G401.6 (cell line): ENCODE results near the gene ECEL1.

Source experiments
- FAIRE-seq: peaks from 2 replicates; lab custom pipeline; 2012; peaks lifted over from hg19 to GRCh38; lab: Jason Lieb, UNC

The ECEL1 gene

DNA sequence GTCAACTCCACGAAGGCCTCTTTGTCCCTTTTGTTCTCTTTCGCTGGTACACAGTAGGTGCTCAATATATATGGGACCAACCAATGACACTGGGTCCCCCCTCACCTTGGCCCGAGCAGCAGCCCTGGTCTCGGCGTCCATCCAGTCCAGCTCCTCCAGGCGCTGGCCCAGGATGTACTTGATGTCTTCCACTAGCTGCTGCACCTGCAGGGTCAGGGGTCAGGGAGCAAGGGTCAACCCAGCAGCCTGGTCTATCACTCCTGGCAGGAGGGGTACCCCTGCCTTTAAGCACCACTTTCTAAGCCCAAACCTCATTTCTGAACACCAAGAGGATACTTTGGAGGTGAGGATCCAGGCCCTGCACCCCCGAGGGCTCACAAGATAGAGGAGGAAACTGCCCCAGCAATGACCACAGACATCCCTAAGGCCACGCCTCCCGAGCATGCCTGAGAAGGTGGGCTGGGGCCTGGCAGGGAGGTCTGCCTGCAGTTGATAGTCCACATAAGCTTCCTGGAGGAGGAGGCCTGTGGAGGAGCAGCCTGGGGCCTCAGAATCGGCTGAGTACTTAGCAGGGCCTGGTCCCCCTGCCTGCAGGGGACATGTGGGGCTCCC, 4.2 kb downstream of the ECEL1 start:
- no peak for FAIRE-seq

GRCh38 chr2:232482301-232483238, 5.1 kb downstream of the ECEL1 start:
- FAIRE-seq: no peak

DNA sequence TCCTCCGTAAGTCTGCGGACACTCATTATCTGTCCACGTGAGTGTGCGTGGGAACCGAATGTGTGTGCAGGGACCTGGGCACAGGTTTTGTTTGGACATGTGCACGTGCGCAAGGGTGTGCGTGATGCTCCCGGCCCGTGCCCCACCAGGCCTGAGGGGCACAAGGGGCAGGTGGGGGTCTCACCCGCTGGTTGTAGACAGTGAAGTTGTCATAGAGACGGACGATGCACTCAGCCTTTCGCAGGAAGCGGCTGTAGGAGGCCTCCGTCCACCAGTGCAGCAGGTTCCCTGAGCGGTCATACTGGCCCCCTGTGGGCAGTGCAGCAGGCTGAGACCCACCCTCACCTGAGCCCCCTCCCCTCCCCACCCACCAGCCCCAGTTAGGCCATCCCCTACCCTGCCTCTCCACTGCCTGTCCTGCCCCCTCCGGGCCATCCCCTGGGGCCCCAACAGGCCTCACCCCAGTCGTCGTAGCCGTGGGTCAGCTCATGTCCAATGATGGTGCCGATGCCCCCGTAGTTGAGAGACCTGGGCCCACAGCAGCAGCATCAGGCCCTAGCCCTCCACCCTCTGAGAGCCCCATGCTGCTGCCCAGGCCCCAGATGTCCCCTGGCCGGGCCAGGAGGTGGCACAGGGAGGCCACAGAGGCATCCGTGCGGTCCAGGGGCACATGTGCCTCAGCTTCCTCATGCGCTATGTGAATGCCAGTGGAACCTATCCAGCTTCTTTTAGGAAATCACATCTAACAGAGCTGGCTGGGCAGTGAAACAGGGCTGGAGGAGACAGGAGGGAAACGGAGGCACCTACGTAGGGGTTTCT, 6.1 kb downstream of the ECEL1 start:
- FAIRE-seq: no peak

GRCh38 chr2:232480201-232481190, 7.1 kb downstream of the ECEL1 start:
- no peak for FAIRE-seq

DNA sequence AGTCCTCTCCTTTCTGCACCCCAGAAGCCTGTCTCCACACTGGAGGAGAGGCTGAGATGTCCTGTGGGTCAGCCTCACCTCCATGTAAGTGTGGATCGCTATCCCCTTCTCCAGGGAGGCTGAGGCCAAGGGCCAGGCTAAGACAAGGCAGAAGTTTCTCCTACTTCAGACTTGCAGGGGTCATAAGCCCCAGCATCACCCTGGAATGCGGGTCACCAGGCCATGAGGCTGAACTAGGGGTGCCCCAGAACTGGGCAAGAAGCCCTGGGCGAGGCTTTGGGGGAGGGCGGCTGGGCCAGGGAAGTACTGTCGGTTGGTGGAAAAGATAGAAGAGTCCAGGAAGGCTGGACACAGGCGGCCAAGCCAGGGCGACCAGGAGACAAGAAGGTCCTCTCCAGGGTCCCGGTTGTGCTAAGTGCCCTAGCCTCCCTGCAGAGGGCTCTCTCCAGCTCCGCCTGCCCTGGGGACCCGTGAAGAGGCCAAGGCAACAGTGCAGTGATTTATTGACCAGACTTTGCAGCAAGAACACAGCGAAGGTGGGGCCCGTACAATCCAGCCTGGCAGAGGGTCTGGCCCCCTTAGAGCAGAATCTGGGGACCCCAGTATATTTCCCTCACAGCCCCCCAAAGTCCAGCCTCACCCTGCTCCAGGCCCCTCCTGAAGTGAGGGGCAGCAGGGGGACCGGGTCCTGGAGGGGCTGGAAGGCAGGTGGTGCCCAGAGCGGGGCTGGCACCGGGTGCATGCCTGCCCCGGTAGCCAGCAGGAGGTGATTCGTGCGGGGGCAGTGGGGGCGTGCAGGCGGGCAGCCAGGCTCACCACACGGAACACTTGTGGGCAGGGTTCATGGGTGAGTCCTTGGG, 8.1 kb downstream of the ECEL1 start:
- FAIRE-seq: no peak

DNA sequence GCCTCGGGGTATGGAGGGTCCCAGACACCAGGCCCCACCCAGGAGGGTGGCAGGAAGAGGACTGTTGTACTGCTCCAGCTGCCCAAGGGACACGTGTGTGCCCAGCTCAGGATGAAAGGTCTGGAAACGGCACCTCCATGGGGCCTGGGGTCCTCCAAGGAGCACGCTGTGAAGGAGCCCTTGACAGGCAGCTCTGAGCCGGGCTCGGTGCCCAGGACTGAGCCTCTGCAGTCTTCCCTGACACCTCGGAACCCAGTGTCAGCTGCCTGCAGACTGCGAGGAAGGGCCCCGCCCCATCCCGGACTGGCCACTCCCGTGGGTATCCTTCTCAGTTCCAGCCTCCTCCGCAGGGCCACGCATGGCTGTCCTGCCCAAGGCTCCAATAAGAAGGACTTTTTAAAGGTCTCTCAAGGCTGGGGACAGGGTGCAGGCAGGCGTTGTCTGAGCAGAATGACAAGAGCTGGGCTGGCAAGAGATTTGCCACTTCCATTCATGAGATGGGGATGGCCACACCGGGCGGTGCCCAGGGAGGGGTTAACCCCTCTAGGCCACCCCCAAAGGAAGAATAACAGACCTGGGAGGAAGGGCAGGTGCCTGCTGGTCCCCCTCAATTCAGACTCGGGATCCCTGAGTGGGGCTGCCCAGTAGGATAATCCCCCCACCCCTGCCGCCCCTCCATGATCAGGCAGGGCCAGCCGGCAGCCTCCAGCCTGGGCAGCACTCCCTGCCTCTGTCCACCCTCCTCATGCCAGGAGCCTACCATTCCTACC, 8.9 kb downstream of the ECEL1 start:
- no peak for FAIRE-seq

GRCh38 chr2:232477751-232478510, 9.7 kb downstream of the ECEL1 start:
- FAIRE-seq: no peak

DNA sequence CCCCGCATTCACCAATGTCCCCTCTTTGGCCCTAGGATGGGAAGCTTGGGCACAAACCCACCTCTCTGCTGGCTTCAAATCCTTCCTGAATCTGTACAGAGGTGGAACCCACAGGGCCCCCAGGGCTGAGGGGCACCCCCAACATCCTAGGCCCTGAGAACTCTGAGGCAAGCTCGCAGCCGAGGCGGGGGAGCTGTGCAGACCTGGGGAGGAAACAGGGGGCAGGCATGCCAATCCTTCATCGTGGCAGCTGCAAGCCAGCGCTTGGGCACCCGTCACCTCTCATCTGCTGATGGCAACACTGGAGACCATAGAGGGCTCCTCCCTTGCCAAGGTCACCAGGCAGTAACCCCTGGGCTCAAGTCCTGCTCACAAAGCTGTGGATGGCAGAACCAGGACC, 10.8 kb downstream of the ECEL1 start:
- no peak for FAIRE-seq

- FAIRE-seq: no peak
These were observed 11.6 kb downstream of the ECEL1 start for GRCh38 chr2:232476045-232476444.

GRCh38 chr2:232473467-232473890, 14.2 kb downstream of the ECEL1 start:
- no peak for FAIRE-seq

DNA sequence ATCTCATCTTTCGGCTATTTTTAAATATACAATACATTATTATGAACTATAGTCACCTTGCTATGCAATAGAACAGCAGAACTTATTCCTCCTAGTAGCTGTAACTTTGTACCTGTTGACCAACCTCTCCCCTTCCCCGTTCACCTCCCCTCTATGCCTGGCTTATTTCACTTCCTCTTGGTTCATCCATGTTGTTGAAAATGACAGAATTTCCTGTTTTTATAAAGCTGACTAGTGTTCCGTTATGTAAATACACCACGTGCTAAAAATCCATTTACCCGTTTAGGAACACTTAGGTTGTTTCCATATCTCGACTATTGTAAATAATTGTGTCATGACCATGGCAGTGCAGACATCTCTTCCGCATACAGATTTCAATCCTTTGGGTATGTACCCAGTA, 21.4 kb downstream of the ECEL1 start:
- FAIRE-seq: no peak

- no peak for FAIRE-seq
These were observed 22.6 kb downstream of the ECEL1 start for GRCh38 chr2:232465061-232465460.

DNA sequence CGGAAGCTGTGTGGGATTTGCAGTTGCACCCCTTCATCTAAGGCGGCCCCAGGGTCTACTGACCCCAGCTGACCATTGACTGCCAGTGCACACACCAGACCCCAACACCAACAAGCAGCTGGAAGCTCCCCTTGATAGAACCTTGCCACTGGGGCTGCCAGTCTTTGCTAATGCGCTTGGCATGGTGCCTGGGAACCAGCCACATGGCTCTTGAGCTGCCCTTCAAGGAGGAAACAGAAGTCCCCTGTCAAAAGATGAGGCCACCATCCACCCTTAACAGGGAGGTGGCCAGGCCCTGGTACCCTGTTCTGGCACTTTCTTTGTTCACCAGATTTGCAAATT, 23.1 kb downstream of the ECEL1 start:
- no peak for FAIRE-seq

DNA sequence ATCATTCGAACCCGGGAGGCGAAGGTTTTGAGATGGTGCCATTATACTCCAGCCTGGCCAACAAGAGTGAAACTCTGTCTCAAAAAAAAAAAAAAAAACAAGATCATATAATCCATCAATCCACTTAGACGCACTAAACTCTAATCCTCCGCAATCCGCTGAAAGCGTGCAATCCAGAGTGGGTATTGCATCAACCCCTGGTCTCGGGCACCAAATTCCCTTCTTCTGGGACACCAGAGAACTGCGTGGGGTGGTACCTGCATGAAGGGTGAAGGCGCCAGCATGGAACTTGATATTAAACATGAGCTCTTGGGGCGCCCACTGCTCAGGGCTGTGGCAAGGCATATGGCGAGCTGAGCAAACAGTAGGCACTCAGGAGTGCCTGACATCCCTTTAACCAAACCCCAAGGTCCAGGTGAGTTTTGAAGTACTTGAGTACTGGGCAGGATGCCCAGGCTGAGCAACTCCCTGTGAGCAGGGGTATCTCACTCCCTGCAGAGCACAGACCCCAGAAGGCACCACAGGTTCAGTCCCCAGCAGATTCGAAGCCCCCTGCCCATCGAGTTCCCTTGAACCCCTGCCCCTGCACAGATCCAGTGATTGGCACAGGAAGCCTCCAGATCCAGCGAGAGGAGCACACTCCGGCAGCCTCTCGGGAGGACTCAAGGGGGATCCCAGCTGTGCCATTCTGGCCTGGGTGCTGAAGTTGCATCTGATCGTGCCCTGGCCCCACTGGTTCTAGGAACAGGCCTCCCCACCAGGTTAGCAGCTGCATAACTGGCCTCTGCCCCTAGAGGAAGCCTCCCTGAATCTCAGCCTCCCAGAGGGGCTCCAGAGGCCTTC, 23.7 kb downstream of the ECEL1 start:
- FAIRE-seq: no peak

DNA sequence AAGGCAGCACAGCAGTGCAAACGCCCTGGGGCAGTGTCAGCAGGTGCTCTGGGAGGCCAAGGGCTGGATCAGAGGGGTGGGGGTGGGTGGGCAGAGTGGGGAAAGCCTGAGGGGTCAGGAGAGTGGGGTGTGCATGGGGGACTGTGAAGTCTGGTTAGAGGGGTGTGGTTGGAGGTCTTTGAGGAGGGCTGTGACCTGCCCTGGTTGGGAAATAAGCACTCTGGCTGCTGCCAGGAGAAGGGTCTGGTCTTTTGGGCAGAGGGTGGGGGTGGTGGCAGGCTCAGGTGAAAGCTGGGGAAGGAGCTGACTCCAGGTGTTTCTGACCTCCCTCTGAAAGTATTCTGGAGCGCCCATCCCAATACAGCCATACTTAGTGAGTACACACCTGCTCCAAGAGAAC, 27.5 kb downstream of the ECEL1 start:
- FAIRE-seq: no peak

DNA sequence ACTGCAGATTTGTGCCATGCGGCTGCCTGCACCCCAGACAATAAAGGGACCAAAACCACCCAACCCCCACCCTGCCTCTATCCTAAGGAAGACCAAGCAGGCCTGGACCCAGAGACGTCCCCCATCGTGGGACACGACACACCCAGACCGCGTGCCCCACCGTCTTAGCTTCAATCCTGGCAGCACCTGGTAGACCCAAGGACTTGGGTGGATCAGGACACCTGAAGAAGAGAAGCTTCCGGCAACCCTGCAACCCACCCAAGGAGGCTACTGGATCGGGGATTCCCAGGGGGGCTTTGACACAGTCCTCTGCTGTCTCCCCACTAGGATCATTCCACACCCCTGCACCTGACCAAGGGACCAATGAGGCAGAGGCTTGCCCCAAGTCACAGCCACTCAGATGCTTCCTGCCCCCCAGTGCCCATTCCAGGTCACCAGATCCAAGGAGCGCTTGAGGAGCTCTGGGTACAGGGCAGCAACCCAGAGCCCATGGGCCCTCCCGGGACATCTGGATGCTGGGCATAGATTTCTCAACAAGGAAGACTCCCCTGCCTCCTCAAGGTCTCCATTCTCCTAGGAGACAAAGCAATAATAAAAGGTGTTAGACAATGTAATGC, 28.1 kb downstream of the ECEL1 start:
- no peak for FAIRE-seq

- no peak for FAIRE-seq
These were observed 28.8 kb downstream of the ECEL1 start for GRCh38 chr2:232458661-232459418.
